GM21360 (cell line): ENCODE measurements around the gene RABGAP1L.

Experiments used
- ATAC-seq: cut with Tn5 transposase; IDR thresholded peaks from one replicate; pipeline ENCODE4 v1.9.1; 2021; ENCODE audit warnings: mild to moderate bottlenecking, moderate library complexity; ENCODE audit not compliant: unreplicated experiment

RABGAP1L gene

GRCh38 chr1:174949645-174950044, 790.3 kb downstream of the RABGAP1L start:
- ATAC-seq = no peak

- ATAC-seq = no peak
These were observed 794.2 kb downstream of the RABGAP1L start for GRCh38 chr1:174953285-174954072.

GRCh38 chr1:174954073-174954460, 794.7 kb downstream of the RABGAP1L start:
- no peak for ATAC-seq

GRCh38 chr1:174954671-174955669, 795.6 kb downstream of the RABGAP1L start:
- ATAC-seq = no peak

- ATAC-seq = no peak
These were observed 796.8 kb downstream of the RABGAP1L start for GRCh38 chr1:174956086-174956485.

GRCh38 chr1:174956976-174957375, 797.7 kb downstream of the RABGAP1L start:
- no peak for ATAC-seq

GRCh38 chr1:174957829-174958228, 798.5 kb downstream of the RABGAP1L start:
- no peak for ATAC-seq

GRCh38 chr1:174958396-174958795, 799.1 kb downstream of the RABGAP1L start:
- no peak for ATAC-seq

- no peak for ATAC-seq
These were observed 801.0 kb downstream of the RABGAP1L start for GRCh38 chr1:174960362-174960761.

GRCh38 chr1:174963529-174964125, 804.3 kb downstream of the RABGAP1L start:
- ATAC-seq = no peak

- ATAC-seq = no peak
These were observed 805.1 kb downstream of the RABGAP1L start for GRCh38 chr1:174964261-174964971.

GRCh38 chr1:174964972-174965361, 805.6 kb downstream of the RABGAP1L start:
- ATAC-seq = no peak

- ATAC-seq = no peak
These were observed 806.2 kb downstream of the RABGAP1L start for GRCh38 chr1:174965362-174966007.

- ATAC-seq = no peak
These were observed 806.8 kb downstream of the RABGAP1L start for GRCh38 chr1:174966008-174966572.

- ATAC-seq = no peak
These were observed 808.8 kb downstream of the RABGAP1L start for GRCh38 chr1:174967845-174968705.

GRCh38 chr1:174968750-174969244, 809.5 kb downstream of the RABGAP1L start:
- peak; percentile 65 for ATAC-seq

- no peak for ATAC-seq
These were observed 810.7 kb downstream of the RABGAP1L start for GRCh38 chr1:174969977-174970376.

GRCh38 chr1:174971466-174971865, 812.1 kb downstream of the RABGAP1L start:
- ATAC-seq = no peak

- no peak for ATAC-seq
These were observed 812.6 kb downstream of the RABGAP1L start for GRCh38 chr1:174971902-174972301.
